Astrocyte (in vitro differentiated cells and primary cell): ENCODE measurements around the gene TENM3. TPM values are rescaled to one million over a fixed set of nuclear protein-coding genes. Genes with fewer than 3 reads are reported as not detected.

Experiments used
- DNase-seq: peaks from one replicate; pipeline ENCODE4 v3.0.0-alpha.2; 2010; ENCODE audit warnings: low read depth
- FAIRE-seq: peaks from 2 replicates; lab custom pipeline; 2011; peaks lifted over from hg19 to GRCh38; lab: Jason Lieb, UNC
- H2AFZ ChIP-seq: 2 replicates; pipeline ENCODE4 v1.6.0; 2012; ENCODE audit warnings: low read depth, low read length, inconsistent platforms
- H3K27ac ChIP-seq: 2 replicates; pipeline ENCODE4 v1.5.1; 2011; ENCODE audit warnings: low read depth, low read length, inconsistent platforms
- H3K27me3 ChIP-seq: 2 replicates; pipeline ENCODE4 v1.6.0; 2011; ENCODE audit warnings: low read length, inconsistent platforms; ENCODE audit not compliant: insufficient read depth
- H3K36me3 ChIP-seq: 2 replicates; pipeline ENCODE4 v1.5.1; 2011; ENCODE audit warnings: low read length, inconsistent platforms; ENCODE audit not compliant: insufficient read depth
- H3K4me1 ChIP-seq: 2 replicates; pipeline ENCODE4 v1.5.1; 2011; ENCODE audit warnings: low read length, inconsistent platforms; ENCODE audit not compliant: insufficient read depth
- H3K4me2 ChIP-seq: 2 replicates; pipeline ENCODE4 v1.6.0; 2012; ENCODE audit warnings: low read length, inconsistent platforms
- H3K4me3 ChIP-seq: 2 replicates; pipeline ENCODE4 v1.5.1; 2011; ENCODE audit warnings: low read depth, mild to moderate bottlenecking, low read length, inconsistent platforms; ENCODE audit not compliant: insufficient read depth
- H3K79me2 ChIP-seq: 2 replicates; pipeline ENCODE4 v1.6.0; 2012; ENCODE audit warnings: mild to moderate bottlenecking, low read length, inconsistent platforms; ENCODE audit not compliant: insufficient read depth
- H3K9ac ChIP-seq: 2 replicates; pipeline ENCODE4 v1.6.0; 2012; ENCODE audit warnings: mild to moderate bottlenecking, low read length, inconsistent platforms
- H3K9me3 ChIP-seq: 2 replicates; pipeline ENCODE4 v1.5.1; 2012; ENCODE audit warnings: low read depth, mild to moderate bottlenecking, low read length, inconsistent platforms; ENCODE audit not compliant: insufficient read depth
- H4K20me1 ChIP-seq: 2 replicates; pipeline ENCODE4 v1.6.0; 2012; ENCODE audit warnings: low read length, inconsistent platforms; ENCODE audit not compliant: insufficient read depth
- H3K27ac Mint-ChIP-seq: one replicate; pipeline ENCODE4 v1.8.0; 2021; ENCODE audit warnings: mild to moderate bottlenecking, mixed read lengths; ENCODE audit not compliant: unreplicated experiment
- H3K27me3 Mint-ChIP-seq: one replicate; pipeline ENCODE4 v1.8.0; 2021; ENCODE audit warnings: low read depth, mixed read lengths; ENCODE audit not compliant: unreplicated experiment
- H3K36me3 Mint-ChIP-seq: one replicate; pipeline ENCODE4 v1.8.0; 2021; ENCODE audit warnings: low read depth, mixed read lengths; ENCODE audit not compliant: unreplicated experiment
- H3K4me1 Mint-ChIP-seq: one replicate; pipeline ENCODE4 v1.8.0; 2021; ENCODE audit warnings: low read depth, mixed read lengths; ENCODE audit not compliant: unreplicated experiment
- H3K4me3 Mint-ChIP-seq: one replicate; pipeline ENCODE4 v1.8.0; 2021; ENCODE audit warnings: mild to moderate bottlenecking, moderate library complexity, mixed read lengths; ENCODE audit not compliant: unreplicated experiment
- H3K9me3 Mint-ChIP-seq: one replicate; pipeline ENCODE4 v1.8.0; 2021; ENCODE audit warnings: mild to moderate bottlenecking, mixed read lengths; ENCODE audit not compliant: unreplicated experiment
- EZH2 ChIP-seq: IDR thresholded peaks from 2 replicates; pipeline ENCODE4 v1.6.1; 2012; ENCODE audit warnings: mild to moderate bottlenecking, low read length, inconsistent platforms; ENCODE audit not compliant: insufficient read depth
- total RNA-seq: library from RNA; stranded (reverse); gene quantifications from 2 replicates; pipeline ENCODE4 v1.2.1, GENCODE V29; 2021
- TF ChIP-seq, protein P1 (sequence below): IDR thresholded peaks from 2 replicates; pipeline ENCODE4 v1.5.1; 2011; ENCODE audit warnings: low read depth, mild to moderate bottlenecking, inconsistent platforms, low read length, moderate library complexity; ENCODE audit not compliant: insufficient read depth

Gene TENM3
- total RNA-seq, 1 donor from 2014 or later: 127 TPM

DNA sequence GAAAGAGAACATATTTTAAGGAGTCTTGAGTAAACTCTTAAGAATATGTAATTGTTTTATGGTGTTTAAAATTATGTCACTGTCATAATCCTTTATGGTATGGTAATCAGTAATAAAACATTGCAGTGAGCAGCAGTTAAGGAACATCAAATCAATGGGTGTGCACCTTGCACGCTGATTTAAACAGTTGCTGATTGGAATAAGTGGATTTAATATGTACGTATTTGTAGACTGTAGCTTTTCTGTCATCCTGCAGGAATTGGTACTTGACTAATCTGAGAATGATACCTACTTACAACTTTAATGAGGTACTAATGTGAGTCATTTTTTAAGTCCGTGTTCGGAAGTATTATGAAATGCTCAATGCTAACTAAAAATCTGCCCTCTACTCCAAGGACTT is 461.7 kb downstream of the TENM3 start:
- Histone ChIP-seq H3K4me1 (no peaks in the 10 kb centered on the region), H3K9ac (no peak overlapping the region), H3K27ac (no peak overlapping the region), H3K9me3 (no peaks in the 10 kb centered on the region), H3K4me2 (no peak overlapping the region), H2AFZ (no peak overlapping the region), H3K79me2 (no peaks in the 10 kb centered on the region), H3K36me3 (no peaks in the 10 kb centered on the region), H3K27me3 (no peaks in the 10 kb centered on the region), H3K4me3 (no peak overlapping the region), H4K20me1 (no peaks in the 10 kb centered on the region)
- no peak overlapping the region for H3K27ac Mint-ChIP-seq
- H3K4me1 Mint-ChIP-seq: no peaks in the 10 kb centered on the region
- no peaks in the 10 kb centered on the region for H3K9me3 Mint-ChIP-seq
- no peak overlapping the region for H3K4me3 Mint-ChIP-seq
- no peaks in the 10 kb centered on the region for H3K27me3 Mint-ChIP-seq
- TF ChIP-seq EZH2: no peak
- TF ChIP-seq, protein P1, sequence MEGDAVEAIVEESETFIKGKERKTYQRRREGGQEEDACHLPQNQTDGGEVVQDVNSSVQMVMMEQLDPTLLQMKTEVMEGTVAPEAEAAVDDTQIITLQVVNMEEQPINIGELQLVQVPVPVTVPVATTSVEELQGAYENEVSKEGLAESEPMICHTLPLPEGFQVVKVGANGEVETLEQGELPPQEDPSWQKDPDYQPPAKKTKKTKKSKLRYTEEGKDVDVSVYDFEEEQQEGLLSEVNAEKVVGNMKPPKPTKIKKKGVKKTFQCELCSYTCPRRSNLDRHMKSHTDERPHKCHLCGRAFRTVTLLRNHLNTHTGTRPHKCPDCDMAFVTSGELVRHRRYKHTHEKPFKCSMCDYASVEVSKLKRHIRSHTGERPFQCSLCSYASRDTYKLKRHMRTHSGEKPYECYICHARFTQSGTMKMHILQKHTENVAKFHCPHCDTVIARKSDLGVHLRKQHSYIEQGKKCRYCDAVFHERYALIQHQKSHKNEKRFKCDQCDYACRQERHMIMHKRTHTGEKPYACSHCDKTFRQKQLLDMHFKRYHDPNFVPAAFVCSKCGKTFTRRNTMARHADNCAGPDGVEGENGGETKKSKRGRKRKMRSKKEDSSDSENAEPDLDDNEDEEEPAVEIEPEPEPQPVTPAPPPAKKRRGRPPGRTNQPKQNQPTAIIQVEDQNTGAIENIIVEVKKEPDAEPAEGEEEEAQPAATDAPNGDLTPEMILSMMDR: no peak
- H3K36me3 Mint-ChIP-seq: no peaks in the 10 kb centered on the region
- DNase-seq (no peak), FAIRE-seq (no peak)

DNA sequence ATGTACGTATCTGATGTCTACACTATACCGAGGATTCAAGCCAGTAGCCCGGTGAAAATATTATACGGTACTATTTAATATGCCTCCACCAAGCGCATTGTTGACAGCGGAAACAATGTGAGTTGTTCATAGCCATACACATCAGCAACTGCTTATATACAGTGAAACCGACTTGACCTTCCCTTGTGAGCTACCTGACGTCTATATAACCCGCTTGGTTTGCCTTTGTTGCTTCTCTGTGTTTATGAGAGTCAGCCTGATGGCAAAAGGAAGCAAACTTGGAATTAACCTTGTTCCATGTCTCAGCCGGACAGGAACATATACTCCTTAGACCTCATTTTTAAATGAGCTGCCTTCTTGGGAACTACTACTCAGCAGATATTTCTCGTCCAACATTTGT is 462.2 kb downstream of the TENM3 start:
- DNase-seq (no peak), FAIRE-seq (no peak)
- H3K4me1 ChIP-seq: no peaks in the 10 kb centered on the region
- H3K4me3 ChIP-seq: no peak overlapping the region
- no peaks in the 10 kb centered on the region for H3K27me3 ChIP-seq
- H3K9me3 Mint-ChIP-seq: no peaks in the 10 kb centered on the region
- no peaks in the 10 kb centered on the region for H3K36me3 ChIP-seq
- H3K27ac Mint-ChIP-seq: no peak overlapping the region
- no peak overlapping the region for H3K4me3 Mint-ChIP-seq
- H3K4me2 ChIP-seq: no peak overlapping the region
- no peaks in the 10 kb centered on the region for H4K20me1 ChIP-seq
- no peaks in the 10 kb centered on the region for H3K36me3 Mint-ChIP-seq
- TF ChIP-seq EZH2: no peak
- TF ChIP-seq, protein P1: no peak
- no peaks in the 10 kb centered on the region for H3K4me1 Mint-ChIP-seq
- no peak overlapping the region for H3K27ac ChIP-seq
- H3K9me3 ChIP-seq: no peaks in the 10 kb centered on the region
- no peak overlapping the region for H3K9ac ChIP-seq
- no peaks in the 10 kb centered on the region for H3K27me3 Mint-ChIP-seq
- H2AFZ ChIP-seq: no peak overlapping the region
- no peaks in the 10 kb centered on the region for H3K79me2 ChIP-seq

GRCh38 chr4:182711211-182711610 is 468.0 kb downstream of the TENM3 start:
- Histone ChIP-seq H4K20me1 (no peaks in the 10 kb centered on the region), H3K79me2 (no peaks in the 10 kb centered on the region), H3K4me2 (no peak overlapping the region), H3K4me3 (no peak overlapping the region), H3K4me1 (no peaks in the 10 kb centered on the region), H3K27me3 (no peaks in the 10 kb centered on the region), H3K9me3 (no peaks in the 10 kb centered on the region), H2AFZ (no peak overlapping the region), H3K9ac (no peak overlapping the region), H3K36me3 (peaks cover 7% of the 10 kb centered on the region), H3K27ac (no peak overlapping the region)
- Mint-ChIP-seq H3K9me3 (no peaks in the 10 kb centered on the region), H3K4me1 (peaks cover 5% of the 10 kb centered on the region), H3K27ac (no peak overlapping the region), H3K4me3 (no peak overlapping the region), H3K36me3 (peaks cover 8% of the 10 kb centered on the region), H3K27me3 (no peaks in the 10 kb centered on the region)
- no peak for TF ChIP-seq EZH2
- TF ChIP-seq, protein P1: no peak
- no peak for FAIRE-seq
- DNase-seq: peak; percentile 22
